Neural crest cell (in vitro differentiated cells): ENCODE results near the gene UNC5B. TPM values are rescaled to one million over a fixed set of nuclear protein-coding genes. Genes with fewer than 3 reads are reported as not detected.
"Not testable (repeated sequence)": the region's sequence is repeated elsewhere in the genome, so short reads cannot be mapped to it uniquely, and the experiment has no call there.

Experiments
- DNase-seq: peaks from one replicate; pipeline ENCODE4 v3.0.0; 2021; ENCODE audit warnings: low read depth, mixed read lengths, low spot score
- H3K27ac Mint-ChIP-seq: one replicate; pipeline ENCODE4 v1.8.0; 2021; ENCODE audit warnings: mild to moderate bottlenecking, mixed read lengths; ENCODE audit not compliant: unreplicated experiment
- H3K27me3 Mint-ChIP-seq: 2 replicates; pipeline ENCODE4 v1.8.0; 2021; ENCODE audit warnings: low read depth, mild to moderate bottlenecking, mixed read lengths
- H3K36me3 Mint-ChIP-seq: 2 replicates; pipeline ENCODE4 v1.8.0; 2021; ENCODE audit warnings: low read depth, mild to moderate bottlenecking, mixed read lengths
- H3K4me1 Mint-ChIP-seq: 2 replicates; pipeline ENCODE4 v1.8.0; 2021; ENCODE audit warnings: mixed read lengths
- H3K4me3 Mint-ChIP-seq: one replicate; pipeline ENCODE4 v1.8.0; 2021; ENCODE audit warnings: mild to moderate bottlenecking, mixed read lengths
- H3K9me3 Mint-ChIP-seq: 2 replicates; pipeline ENCODE4 v1.8.0; 2021; ENCODE audit warnings: mixed read lengths
- CTCF ChIP-seq: fragments of 200-600 bp; sonication (generic); conservative IDR thresholded peaks from 2 replicates; pipeline ENCODE4 v1.5.0; 2021; ENCODE audit warnings: antibody characterized with exemption, mild to moderate bottlenecking
- total RNA-seq: library from RNA; stranded (reverse); gene quantifications from 2 replicates; pipeline ENCODE4 v1.2.1, GENCODE V29; 2021

UNC5B gene
- total RNA-seq, 1 donor from 2014 or later: 1.3 TPM

GRCh38 chr10:71216363-71216695 is 4.0 kb downstream of the UNC5B start:
- peak overlapping the region; percentile 70 for H3K4me3 Mint-ChIP-seq
- H3K27ac Mint-ChIP-seq: no peak overlapping the region
- no peaks in the 10 kb centered on the region for H3K9me3 Mint-ChIP-seq
- no peaks in the 10 kb centered on the region for H3K36me3 Mint-ChIP-seq
- DNase-seq: no peak
- no peak for TF ChIP-seq CTCF
- H3K27me3 Mint-ChIP-seq: peaks cover 80% of the 10 kb centered on the region
- peaks cover 36% of the 10 kb centered on the region for H3K4me1 Mint-ChIP-seq

GRCh38 chr10:71216751-71217265 is 4.4 kb downstream of the UNC5B start:
- peaks cover 34% of the 10 kb centered on the region for H3K4me1 Mint-ChIP-seq
- no peak for DNase-seq
- no peak overlapping the region for H3K27ac Mint-ChIP-seq
- H3K9me3 Mint-ChIP-seq: no peaks in the 10 kb centered on the region
- H3K36me3 Mint-ChIP-seq: no peaks in the 10 kb centered on the region
- peak overlapping the region; percentile 70 for H3K4me3 Mint-ChIP-seq
- H3K27me3 Mint-ChIP-seq: peaks cover 78% of the 10 kb centered on the region
- no peak for TF ChIP-seq CTCF

GRCh38 chr10:71217266-71218045 is 5.1 kb downstream of the UNC5B start:
- H3K9me3 Mint-ChIP-seq: no peaks in the 10 kb centered on the region
- H3K4me1 Mint-ChIP-seq: peaks cover 31% of the 10 kb centered on the region
- H3K4me3 Mint-ChIP-seq: peak overlapping the region; percentile 73
- no peak for DNase-seq
- H3K27ac Mint-ChIP-seq: no peak overlapping the region
- H3K36me3 Mint-ChIP-seq: no peaks in the 10 kb centered on the region
- H3K27me3 Mint-ChIP-seq: peaks cover 75% of the 10 kb centered on the region
- TF ChIP-seq CTCF: no peak

GRCh38 chr10:71218046-71218650 is 5.8 kb downstream of the UNC5B start:
- H3K27ac Mint-ChIP-seq: no peak overlapping the region
- no peaks in the 10 kb centered on the region for H3K9me3 Mint-ChIP-seq
- no peak for TF ChIP-seq CTCF
- peaks cover 72% of the 10 kb centered on the region for H3K27me3 Mint-ChIP-seq
- peak overlapping the region; percentile 73 for H3K4me3 Mint-ChIP-seq
- DNase-seq: no peak
- peaks cover 33% of the 10 kb centered on the region for H3K4me1 Mint-ChIP-seq
- no peaks in the 10 kb centered on the region for H3K36me3 Mint-ChIP-seq

- peaks cover 28% of the 10 kb centered on the region for H3K4me1 Mint-ChIP-seq
- no peak for DNase-seq
- H3K9me3 Mint-ChIP-seq: no peaks in the 10 kb centered on the region
- no peaks in the 10 kb centered on the region for H3K36me3 Mint-ChIP-seq
- H3K27me3 Mint-ChIP-seq: peaks cover 67% of the 10 kb centered on the region
- H3K4me3 Mint-ChIP-seq: no peak overlapping the region
- no peak overlapping the region for H3K27ac Mint-ChIP-seq
- TF ChIP-seq CTCF: no peak
These were observed 6.3 kb downstream of the UNC5B start for GRCh38 chr10:71218651-71219050.

- Mint-ChIP-seq H3K4me1 (peaks cover 20% of the 10 kb centered on the region), H3K27me3 (peaks cover 59% of the 10 kb centered on the region)
- not testable (repeated sequence) for H3K27ac Mint-ChIP-seq, H3K9me3 Mint-ChIP-seq, H3K36me3 Mint-ChIP-seq, DNase-seq, H3K4me3 Mint-ChIP-seq
These were observed 7.0 kb downstream of the UNC5B start for GRCh38 chr10:71219236-71219917.
